Fibroblast of villous mesenchyme (primary cell): ENCODE data around the gene CHST9. TPM values are rescaled to one million over a fixed set of nuclear protein-coding genes. Genes with fewer than 3 reads are reported as not detected.
"Not testable (repeated sequence)": the region's sequence is repeated elsewhere in the genome, so short reads cannot be mapped to it uniquely, and the experiment has no call there.

Experiments
- DNase-seq: peaks from one replicate; pipeline ENCODE4 v3.0.0-alpha.2; 2010; ENCODE audit warnings: low read depth
- H3K4me3 ChIP-seq: 2 replicates; pipeline ENCODE4 v1.5.1; 2011; ENCODE audit warnings: low read depth, mild to moderate bottlenecking, low read length
- CTCF ChIP-seq: IDR thresholded peaks from 2 replicates; pipeline ENCODE4 v1.5.1; 2012; ENCODE audit warnings: low read depth, mild to moderate bottlenecking, low read length; ENCODE audit not compliant: insufficient read depth
- total RNA-seq: library from RNA; depleted of rRNA; stranded (reverse); fragments of >200 nt; gene quantifications from 2 replicates; pipeline ENCODE4 v1.2.3, GENCODE V29; 2012

The CHST9 gene
- total RNA-seq, 1 donor, result not detected

- no peak overlapping the region for H3K4me3 ChIP-seq
- no peak for TF ChIP-seq CTCF
- DNase-seq, result no peak
Measured at GRCh38 chr18:26930630-26931029, 254.5 kb downstream of the CHST9 start.

GRCh38 chr18:26928670-26929313 is 256.3 kb downstream of the CHST9 start:
- no peak for TF ChIP-seq CTCF
- H3K4me3 ChIP-seq, result no peak overlapping the region
- DNase-seq, result no peak

- not testable (repeated sequence) for H3K4me3 ChIP-seq, DNase-seq
Measured at GRCh38 chr18:26927822-26928221, 257.3 kb downstream of the CHST9 start.

- H3K4me3 ChIP-seq, result no peak overlapping the region
- no peak for TF ChIP-seq CTCF
- no peak for DNase-seq
Measured at GRCh38 chr18:26926066-26926675, 258.9 kb downstream of the CHST9 start.

GRCh38 chr18:26925313-26925712 is 259.8 kb downstream of the CHST9 start:
- no peak overlapping the region for H3K4me3 ChIP-seq
- DNase-seq, result no peak
- TF ChIP-seq CTCF, result no peak

- DNase-seq, result no peak
- TF ChIP-seq CTCF, result no peak
Measured at GRCh38 chr18:26922313-26922712, 262.8 kb downstream of the CHST9 start.

GRCh38 chr18:26920644-26921043 is 264.5 kb downstream of the CHST9 start:
- no peak for TF ChIP-seq CTCF
- DNase-seq, result no peak

More at GRCh38 chr18:26922313-26922712, 262.8 kb downstream of the CHST9 start:
- H3K4me3 ChIP-seq, result no peak overlapping the region

More at GRCh38 chr18:26920644-26921043, 264.5 kb downstream of the CHST9 start:
- H3K4me3 ChIP-seq, result no peak overlapping the region
